ENCODE data around the gene IL7R. TPM values are rescaled to one million over a fixed set of nuclear protein-coding genes. Genes with fewer than 3 reads are reported as not detected.

IL7R gene
- total RNA-seq, 1 donor from 2014 or later: not detected

DNA sequence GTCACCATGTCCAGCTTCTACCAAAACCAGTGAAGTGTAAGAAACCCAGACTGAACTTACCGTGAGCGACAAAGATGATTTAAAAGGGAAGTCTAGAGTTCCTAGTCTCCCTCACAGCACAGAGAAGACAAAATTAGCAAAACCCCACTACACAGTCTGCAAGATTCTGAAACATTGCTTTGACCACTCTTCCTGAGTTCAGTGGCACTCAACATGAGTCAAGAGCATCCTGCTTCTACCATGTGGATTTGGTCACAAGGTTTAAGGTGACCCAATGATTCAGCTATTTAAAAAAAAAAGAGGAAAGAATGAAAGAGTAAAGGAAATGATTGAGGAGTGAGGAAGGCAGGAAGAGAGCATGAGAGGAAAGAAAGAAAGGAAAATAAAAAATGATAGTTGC, 19.8 kb downstream of the IL7R start:
- TF ChIP-seq, protein P1, sequence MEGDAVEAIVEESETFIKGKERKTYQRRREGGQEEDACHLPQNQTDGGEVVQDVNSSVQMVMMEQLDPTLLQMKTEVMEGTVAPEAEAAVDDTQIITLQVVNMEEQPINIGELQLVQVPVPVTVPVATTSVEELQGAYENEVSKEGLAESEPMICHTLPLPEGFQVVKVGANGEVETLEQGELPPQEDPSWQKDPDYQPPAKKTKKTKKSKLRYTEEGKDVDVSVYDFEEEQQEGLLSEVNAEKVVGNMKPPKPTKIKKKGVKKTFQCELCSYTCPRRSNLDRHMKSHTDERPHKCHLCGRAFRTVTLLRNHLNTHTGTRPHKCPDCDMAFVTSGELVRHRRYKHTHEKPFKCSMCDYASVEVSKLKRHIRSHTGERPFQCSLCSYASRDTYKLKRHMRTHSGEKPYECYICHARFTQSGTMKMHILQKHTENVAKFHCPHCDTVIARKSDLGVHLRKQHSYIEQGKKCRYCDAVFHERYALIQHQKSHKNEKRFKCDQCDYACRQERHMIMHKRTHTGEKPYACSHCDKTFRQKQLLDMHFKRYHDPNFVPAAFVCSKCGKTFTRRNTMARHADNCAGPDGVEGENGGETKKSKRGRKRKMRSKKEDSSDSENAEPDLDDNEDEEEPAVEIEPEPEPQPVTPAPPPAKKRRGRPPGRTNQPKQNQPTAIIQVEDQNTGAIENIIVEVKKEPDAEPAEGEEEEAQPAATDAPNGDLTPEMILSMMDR (IDR thresholded peaks at IDR 0.05; ENCODE audit: unreplicated experiment): no peak
- H3K4me3 Mint-ChIP-seq (ENCODE audit: low read depth): no peak overlapping the region
- H3K27ac Mint-ChIP-seq: no peak overlapping the region
- H3K27me3 Mint-ChIP-seq: peaks cover 4% of the 10 kb centered on the region
- no peak for DNase-seq (ENCODE audit: low spot score, unreplicated experiment)
- H3K4me1 Mint-ChIP-seq (ENCODE audit: low read depth): peaks cover 2% of the 10 kb centered on the region
- H3K9me3 Mint-ChIP-seq (ENCODE audit: low read depth): no peaks in the 10 kb centered on the region
- no peaks in the 10 kb centered on the region for H3K36me3 Mint-ChIP-seq (ENCODE audit: insufficient read depth)

DNA sequence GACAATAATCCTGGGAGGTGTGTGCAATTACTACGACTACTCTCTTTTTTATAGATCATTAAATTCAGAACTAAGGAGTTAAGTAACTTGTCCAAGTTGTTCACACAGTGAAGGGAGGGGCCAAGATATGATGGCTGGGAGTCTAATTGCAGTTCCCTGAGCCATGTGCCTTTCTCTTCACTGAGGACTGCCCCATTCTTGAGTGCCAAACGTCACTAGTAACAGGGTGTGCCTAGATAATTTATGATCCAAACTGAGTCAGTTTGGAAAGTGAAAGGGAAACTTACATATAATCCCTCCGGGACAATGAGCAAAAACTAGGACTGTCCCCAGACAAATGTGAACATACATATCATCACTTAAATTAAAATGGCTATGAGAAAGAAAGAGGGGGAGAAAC, 20.2 kb downstream of the IL7R start:
- Mint-ChIP-seq H3K4me3 (ENCODE audit: low read depth) (no peak overlapping the region), H3K27me3 (peaks cover 4% of the 10 kb centered on the region), H3K9me3 (ENCODE audit: low read depth) (no peaks in the 10 kb centered on the region), H3K36me3 (ENCODE audit: insufficient read depth) (no peaks in the 10 kb centered on the region), H3K27ac (no peak overlapping the region), H3K4me1 (ENCODE audit: low read depth) (peaks cover 2% of the 10 kb centered on the region)
- no peak for DNase-seq (ENCODE audit: low spot score, unreplicated experiment)
- TF ChIP-seq, protein P1 (IDR thresholded peaks at IDR 0.05; ENCODE audit: unreplicated experiment): no peak

DNA sequence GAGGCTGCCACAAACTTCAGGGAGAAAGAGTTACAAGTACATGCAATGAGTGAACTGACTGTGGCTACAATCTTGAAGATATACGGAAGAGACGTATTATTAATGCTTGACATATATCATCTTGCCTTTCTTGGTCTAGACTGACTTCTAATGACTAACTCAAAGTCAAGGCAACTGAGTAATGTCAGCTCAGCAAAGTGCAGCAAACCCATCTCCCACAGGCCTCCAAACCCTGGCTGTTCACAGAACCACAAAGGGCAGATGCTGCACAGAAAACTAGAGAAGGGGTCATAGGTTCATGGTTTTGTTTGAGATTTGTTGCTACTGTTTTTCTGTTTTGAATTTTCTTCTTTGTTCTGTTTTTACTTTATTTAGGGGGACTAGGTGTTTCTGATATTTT, 21.0 kb downstream of the IL7R start:
- TF ChIP-seq, protein P1 (IDR thresholded peaks at IDR 0.05; ENCODE audit: unreplicated experiment): no peak
- Mint-ChIP-seq H3K9me3 (ENCODE audit: low read depth) (no peaks in the 10 kb centered on the region), H3K36me3 (ENCODE audit: insufficient read depth) (no peaks in the 10 kb centered on the region), H3K4me3 (ENCODE audit: low read depth) (no peak overlapping the region), H3K4me1 (ENCODE audit: low read depth) (peaks cover 2% of the 10 kb centered on the region), H3K27ac (no peak overlapping the region), H3K27me3 (peaks cover 4% of the 10 kb centered on the region)
- no peak for DNase-seq (ENCODE audit: low spot score, unreplicated experiment)

DNA sequence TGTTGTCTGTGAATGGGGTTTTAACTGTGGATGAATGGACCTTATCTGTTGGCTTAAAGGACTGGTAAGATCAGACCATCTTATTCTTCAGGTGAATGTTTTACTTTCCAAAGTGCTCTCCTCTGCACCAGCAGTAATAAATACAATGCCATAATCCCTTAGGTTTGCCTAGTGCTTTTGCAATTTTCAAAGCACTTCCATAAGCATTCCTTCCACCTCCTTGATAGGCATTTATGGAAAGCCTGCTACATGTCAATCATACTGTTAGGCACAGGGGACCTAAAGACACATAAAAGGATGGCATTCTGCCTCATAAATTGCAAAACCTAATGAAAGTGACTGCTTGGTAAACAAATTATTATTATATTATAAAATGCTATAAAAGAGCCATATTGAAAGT, 21.4 kb downstream of the IL7R start:
- H3K4me3 Mint-ChIP-seq (ENCODE audit: low read depth): no peak overlapping the region
- H3K27ac Mint-ChIP-seq: no peak overlapping the region
- no peaks in the 10 kb centered on the region for H3K9me3 Mint-ChIP-seq (ENCODE audit: low read depth)
- H3K4me1 Mint-ChIP-seq (ENCODE audit: low read depth): peaks cover 2% of the 10 kb centered on the region
- H3K36me3 Mint-ChIP-seq (ENCODE audit: insufficient read depth): no peaks in the 10 kb centered on the region
- TF ChIP-seq, protein P1 (IDR thresholded peaks at IDR 0.05; ENCODE audit: unreplicated experiment): no peak
- no peak for DNase-seq (ENCODE audit: low spot score, unreplicated experiment)
- H3K27me3 Mint-ChIP-seq: peaks cover 4% of the 10 kb centered on the region

DNA sequence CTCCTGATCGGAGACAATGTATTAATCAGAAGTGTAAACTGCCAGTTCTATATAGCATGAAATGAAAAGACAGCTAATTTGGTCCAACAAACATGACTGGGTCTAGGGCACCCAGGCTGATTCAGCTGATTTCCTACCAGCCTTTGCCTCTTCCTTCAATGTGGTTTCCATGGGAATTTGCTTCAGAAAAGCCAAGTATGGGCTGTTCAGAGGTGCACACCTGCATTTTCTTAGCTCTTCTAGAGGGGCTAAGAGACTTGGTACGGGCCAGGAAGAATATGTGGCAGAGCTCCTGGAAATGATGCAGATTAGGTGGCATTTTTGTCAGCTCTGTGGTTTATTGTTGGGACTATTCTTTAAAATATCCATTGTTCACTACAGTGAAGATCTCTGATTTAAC, 22.4 kb downstream of the IL7R start:
- H3K27ac Mint-ChIP-seq: no peak overlapping the region
- H3K27me3 Mint-ChIP-seq: peaks cover 4% of the 10 kb centered on the region
- DNase-seq (ENCODE audit: low spot score, unreplicated experiment): no peak
- H3K9me3 Mint-ChIP-seq (ENCODE audit: low read depth): no peaks in the 10 kb centered on the region
- H3K4me1 Mint-ChIP-seq (ENCODE audit: low read depth): peaks cover 2% of the 10 kb centered on the region
- no peak overlapping the region for H3K4me3 Mint-ChIP-seq (ENCODE audit: low read depth)
- no peaks in the 10 kb centered on the region for H3K36me3 Mint-ChIP-seq (ENCODE audit: insufficient read depth)
- TF ChIP-seq, protein P1 (IDR thresholded peaks at IDR 0.05; ENCODE audit: unreplicated experiment): no peak
